Skeletal muscle cell (primary cell): Measurements from ENCODE around the gene B4GALT6.
"Not testable (repeated sequence)": the region's sequence is repeated elsewhere in the genome, so short reads cannot be mapped to it uniquely, and the experiment has no call there.

ENCODE experiments used
- DNase-seq: peaks from one replicate; pipeline ENCODE4 v3.0.0-alpha.2; 2010; ENCODE audit warnings: low read depth
- H3K4me3 ChIP-seq: 2 replicates; pipeline ENCODE4 v1.5.1; 2011; ENCODE audit warnings: low read depth, mild to moderate bottlenecking, control low read depth, low read length, moderate library complexity

B4GALT6 gene, protein sequence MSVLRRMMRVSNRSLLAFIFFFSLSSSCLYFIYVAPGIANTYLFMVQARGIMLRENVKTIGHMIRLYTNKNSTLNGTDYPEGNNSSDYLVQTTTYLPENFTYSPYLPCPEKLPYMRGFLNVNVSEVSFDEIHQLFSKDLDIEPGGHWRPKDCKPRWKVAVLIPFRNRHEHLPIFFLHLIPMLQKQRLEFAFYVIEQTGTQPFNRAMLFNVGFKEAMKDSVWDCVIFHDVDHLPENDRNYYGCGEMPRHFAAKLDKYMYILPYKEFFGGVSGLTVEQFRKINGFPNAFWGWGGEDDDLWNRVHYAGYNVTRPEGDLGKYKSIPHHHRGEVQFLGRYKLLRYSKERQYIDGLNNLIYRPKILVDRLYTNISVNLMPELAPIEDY

DNA sequence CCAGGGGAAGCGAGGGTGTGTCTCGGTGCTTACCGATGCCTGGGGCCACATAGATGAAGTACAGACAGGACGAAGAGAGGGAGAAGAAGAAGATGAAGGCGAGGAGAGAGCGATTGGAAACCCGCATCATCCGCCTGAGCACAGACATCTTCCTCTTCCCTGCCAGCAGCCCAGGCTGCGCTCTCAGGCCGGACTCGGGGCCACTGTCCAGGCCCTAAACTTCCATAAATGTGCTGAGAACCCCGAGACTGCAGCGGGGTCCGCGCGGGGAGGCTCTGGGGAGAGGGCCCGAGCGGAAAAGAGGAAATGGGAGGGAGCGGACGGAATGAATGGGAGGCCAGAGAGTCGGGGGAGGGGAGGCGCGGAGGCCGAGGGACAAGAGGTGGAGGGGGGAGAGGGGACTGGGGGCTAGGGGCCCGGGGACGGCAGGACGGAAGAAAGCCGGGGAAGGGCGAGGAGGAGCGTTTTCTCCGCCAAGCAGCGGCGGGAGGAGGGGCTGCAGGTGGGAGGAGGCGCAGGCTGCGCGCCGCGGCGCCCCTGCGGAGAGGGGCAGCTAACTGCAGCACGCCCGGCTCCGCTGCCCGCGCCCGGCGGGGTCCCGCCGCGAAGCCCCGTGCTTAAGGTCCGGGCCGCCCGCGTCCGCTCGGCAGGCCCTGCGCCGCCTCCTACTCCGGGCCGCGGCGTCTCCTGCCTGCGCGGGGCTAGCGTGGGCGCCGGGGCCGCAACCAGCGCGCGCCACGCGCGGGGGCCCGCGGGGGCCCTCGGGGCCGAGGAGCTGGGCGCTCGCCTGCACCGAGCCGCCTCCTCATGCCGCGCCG is at the start of gene B4GALT6:
TSS of gene B4GALT6 (minus strand) at position 303 of the 818 bp plus-strand sequence. CDS start at position 148, 155 bp downstream.
- no peak for DNase-seq
- H3K4me3 ChIP-seq = peak within 1 kb of the TSS; percentile 67

DNA sequence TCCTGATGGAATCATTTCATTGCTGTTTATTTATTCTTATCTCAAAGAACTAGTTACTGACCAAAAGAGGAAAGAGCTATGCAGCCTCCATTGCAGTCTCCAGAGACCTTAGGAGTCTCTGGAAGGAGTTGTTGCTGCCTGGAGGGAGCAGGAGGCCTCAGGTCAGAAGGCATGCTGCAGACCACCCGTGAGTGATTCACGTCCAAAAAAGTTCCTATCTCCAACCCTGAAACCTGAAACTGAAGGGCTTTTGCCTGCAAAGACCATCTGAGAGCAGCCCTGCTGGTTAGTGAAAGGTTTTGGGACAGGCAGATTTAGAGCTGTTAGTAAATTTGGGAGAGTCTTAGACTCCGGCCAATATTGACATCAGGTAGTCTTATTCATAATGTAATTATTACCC is 47.2 kb upstream of the B4GALT6 start:
- no peak for DNase-seq
- H3K4me3 ChIP-seq = no peak overlapping the region

DNA sequence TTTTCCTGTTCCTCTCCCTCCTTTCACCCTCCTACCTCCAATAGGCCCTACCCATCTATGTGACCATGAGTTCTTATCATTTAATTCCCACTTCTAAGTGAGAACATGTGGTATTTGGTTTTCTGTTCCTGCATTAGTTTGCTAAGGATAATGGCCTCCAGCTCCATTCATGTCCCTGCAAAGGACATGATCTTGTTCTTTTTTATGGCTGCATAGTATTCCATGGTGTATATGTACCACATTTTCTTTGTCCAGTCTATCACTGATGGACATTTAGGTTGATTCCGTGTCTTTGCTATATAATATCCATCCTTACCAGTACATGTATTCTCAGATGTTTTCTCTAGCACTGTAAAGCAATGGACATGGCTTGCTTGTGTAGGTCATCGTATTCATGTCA is 44.8 kb upstream of the B4GALT6 start:
- not testable (repeated sequence) for H3K4me3 ChIP-seq, DNase-seq

DNA sequence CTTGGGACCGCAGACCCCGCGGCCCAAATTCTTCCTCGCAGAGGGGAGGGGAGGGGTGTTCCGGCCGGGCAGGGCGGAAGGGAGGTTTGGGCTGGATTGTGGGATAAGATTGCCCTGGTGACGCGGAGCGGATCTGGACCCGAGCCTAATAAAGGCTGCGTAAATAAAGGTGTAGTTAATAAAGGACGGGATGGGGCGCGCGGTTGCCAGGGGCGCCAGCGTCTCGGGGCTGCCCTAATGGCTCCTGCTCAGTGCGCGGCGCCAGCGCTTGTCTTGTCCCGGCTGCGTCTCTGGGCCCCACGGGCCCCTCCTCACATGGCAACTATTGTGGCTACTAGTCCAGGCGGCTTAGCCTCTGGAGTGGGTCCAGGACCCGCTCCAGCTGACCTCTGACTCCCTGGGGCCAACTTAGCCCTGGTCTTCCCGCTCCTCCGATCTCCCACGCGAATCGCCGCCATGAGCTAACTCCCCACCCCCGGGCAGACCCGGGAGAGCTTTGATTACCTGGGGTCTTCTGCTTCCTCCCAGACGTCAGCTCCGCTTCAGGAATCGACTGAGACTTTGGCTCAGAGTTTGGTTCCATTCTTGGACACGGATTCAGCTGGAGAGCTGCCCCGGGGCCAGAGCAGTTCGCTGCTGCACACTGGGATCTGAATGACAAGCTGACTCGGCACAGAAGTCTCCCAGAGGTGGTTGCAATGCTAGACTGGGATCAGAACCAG is 39.8 kb upstream of the B4GALT6 start:
- DNase-seq = no peak
- H3K4me3 ChIP-seq = peak overlapping the region; percentile 53

DNA sequence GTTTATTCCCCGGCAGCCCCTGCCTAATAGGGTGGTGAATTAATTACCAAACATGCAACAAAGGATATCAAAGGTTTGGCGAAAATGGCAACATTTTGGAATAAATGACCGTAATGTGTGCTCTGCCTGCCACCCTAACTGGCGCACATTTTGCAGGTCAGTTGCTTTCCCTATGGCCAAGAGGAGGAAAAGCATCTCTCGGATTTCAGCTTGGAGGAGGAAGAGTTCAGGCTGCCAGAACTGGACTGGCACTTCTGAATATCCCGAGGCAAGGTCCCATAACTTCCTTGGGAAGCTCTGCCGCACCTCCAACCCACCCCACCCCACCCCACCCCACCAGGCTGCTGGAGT is 39.2 kb upstream of the B4GALT6 start:
- peak overlapping the region; percentile 53 for H3K4me3 ChIP-seq
- DNase-seq = no peak

DNA sequence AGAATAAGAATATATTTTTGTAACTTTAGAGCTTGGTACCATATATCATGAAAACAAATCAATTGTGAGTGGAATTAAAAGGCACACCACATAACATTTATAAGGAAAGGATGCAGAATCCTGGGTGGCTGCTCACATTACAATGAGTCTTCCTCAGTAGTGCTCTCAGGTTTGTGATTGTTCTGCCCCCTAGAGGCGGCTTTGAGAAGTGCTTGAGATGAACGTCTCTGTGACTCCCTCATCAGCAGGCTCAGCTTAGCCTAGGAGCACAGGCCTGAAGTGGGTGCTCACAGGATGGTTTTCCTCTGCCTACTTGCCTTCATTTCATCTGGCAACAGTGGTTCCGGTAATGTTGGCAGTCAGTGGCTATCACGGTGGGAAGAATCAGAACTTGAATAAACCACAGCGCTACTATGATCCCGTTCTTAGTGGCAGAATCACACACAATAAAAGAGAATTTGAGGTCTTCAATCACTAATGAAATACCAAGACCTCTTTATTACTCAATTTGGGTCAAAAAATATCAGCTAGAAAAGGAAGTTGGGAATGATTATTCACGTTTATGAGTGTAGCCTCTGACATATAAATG is 38.1 kb upstream of the B4GALT6 start:
- peak; percentile 25 for DNase-seq

DNA sequence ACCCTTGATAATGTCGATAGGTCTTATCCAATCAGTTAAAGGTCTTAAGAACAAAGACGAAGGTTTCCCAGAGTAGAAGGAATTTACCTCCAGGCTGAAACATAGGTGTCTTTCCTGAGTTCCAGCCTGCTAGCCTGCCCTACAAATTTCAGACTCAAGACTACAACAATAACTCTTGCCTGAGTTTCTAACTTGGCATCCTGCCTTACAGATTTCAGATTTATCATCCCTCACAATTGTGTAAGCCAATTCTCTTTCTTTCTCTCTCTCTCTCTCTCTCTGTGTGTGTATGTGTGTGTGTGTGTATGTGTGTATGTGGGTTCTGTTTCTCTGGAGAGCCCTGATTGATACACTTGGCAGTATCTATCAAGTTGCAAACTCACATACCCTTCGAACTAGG is 37.2 kb upstream of the B4GALT6 start:
- peak; percentile 9 for DNase-seq
- no peak overlapping the region for H3K4me3 ChIP-seq

More for the DNA sequence above, 38.1 kb upstream of the B4GALT6 start:
- no peak overlapping the region for H3K4me3 ChIP-seq

DNA sequence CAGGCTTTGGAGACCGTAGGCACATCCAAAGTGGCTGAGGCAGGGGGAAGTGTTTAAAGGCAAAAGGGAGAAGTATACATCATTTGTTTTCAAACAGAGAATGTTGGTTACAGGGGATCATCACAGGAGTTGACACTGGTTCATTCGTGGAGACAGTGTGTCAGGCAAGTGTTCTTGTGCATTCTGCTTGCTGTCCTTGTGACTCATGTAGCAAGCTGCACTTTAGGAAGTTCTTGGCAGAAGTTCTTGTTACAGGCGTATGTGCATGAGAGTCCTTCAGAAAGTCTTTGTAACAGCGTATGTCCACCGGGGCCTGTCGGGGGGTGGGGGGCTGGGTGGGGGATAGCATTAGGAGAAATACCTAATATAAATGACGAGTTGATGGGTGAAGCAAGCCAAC is 36.5 kb upstream of the B4GALT6 start:
- H3K4me3 ChIP-seq = no peak overlapping the region
- DNase-seq = peak; percentile 36

DNA sequence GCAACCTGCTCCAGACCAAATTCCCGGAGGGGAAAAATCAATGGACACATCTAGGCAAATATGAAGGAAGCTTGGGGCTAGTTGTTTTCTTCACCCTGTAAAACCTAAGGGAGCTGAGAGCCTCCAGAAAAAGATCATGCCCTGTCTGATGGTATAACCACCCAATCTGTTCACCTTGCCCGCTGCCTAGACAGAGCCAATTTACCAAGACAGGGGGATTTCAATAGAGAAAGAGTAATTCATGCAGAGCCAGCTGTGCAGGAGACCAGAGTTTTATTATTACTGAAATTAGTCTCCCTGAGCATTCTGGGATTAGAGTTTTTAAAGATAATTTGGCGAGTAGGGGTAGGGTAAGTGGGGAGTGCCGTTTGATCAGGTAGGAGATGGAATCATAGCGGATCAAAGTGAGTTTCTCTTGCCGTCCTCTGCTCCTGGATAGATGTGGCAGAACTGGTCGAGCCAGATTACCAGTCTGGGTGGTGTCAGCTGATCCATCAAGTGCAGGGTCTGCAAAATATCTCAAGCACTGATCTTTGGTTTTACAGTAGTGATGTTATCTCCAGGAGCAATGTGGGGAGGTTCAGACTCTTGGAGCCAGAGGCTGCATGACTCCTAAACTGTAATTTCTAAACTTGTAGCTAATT is 35.1 kb upstream of the B4GALT6 start:
- H3K4me3 ChIP-seq = no peak overlapping the region
- no peak for DNase-seq

DNA sequence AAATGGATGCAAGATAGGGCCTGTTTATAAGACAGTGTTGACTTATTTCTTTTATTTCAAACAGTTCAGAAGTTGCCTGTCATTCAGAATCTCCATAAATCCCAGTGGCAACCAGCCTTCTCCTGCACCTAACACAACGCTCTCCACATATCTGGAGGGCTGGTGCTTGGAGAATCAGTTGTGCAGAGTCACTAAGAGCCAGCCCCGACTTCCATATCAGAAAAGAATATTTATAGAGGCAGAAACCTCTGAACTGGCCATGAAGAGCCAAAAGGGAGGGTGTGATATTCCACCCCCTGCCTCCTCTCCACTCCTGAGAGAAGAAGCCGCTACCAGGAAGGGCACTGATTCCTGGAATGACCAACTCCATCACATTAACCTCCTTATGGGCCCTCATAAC is 34.0 kb upstream of the B4GALT6 start:
- H3K4me3 ChIP-seq = no peak overlapping the region
- no peak for DNase-seq

DNA sequence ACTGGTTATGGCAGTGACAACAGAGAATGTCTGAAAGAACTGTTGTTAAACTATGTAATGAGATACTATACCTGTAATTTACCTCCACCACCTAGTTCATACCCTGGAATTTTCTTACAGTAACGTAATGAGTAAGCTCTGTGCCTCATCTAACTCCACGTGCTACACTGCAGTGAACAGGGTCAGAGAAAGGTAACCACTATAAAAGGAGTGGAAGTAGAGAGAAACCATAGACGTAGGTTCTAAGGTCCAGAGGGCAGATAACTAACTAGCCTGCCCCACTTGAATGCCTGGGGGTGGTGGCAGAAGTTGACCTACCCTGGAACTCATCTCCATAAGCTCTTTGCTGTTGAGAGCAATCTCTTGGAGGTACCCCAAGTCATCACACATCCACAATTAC is 32.0 kb upstream of the B4GALT6 start:
- DNase-seq = no peak
- H3K4me3 ChIP-seq = no peak overlapping the region

DNA sequence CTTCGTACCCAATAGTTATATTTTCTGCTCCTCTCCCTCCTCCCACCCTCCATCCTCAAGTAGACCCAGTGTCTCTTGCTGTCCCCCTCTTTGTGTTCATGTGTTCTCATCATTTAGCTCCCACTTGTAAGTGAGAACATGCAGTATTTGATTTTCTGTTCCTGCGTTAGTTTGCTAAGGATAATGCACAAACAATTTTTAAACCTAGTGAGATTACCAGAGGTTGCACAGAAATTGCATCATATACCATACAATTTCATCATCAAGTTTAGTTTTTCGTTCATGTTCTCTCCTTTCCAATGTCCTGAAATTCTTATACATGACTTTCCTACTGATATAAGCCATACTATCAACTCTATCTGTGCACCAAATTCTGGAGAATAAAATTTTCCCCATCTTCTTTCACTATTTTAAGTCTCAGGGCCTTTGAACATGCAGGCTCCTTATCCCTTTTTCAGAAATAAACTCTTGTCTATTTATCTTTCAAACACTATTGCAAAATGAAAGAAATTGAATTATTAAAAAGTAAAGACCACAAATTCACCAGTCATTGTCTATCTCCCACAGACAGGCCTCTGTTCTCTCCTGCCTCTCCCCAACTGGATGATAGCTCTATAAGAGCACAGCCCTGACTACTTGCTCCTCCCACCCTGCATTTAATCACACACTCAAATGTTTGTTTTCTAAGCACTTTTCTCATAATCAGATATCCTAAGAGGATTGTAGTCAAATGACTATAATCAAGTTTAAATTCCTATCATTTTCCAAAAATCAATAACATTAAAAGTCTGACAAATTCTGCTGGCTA is 27.2 kb upstream of the B4GALT6 start:
- no peak overlapping the region for H3K4me3 ChIP-seq

DNA sequence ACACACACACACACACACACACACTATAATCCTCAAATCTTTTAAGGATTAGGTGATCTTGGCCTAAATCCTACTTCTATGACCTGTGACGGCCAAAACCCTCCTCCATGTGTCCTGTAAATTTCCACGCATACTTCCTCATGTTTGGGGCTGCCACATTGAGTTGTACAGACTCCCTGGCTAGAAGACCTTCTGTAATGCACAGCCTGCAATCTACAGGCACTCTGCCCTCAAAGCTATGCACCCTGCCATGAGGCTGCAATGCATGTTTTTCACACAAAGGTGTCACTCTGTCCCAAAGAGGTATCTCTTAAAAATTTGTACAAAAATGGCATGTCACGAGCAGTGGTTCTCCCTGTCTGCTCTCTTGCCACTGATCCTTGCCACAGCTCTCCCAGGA is 26.4 kb upstream of the B4GALT6 start:
- H3K4me3 ChIP-seq = no peak overlapping the region
- DNase-seq = no peak

More for the DNA sequence above, 27.2 kb upstream of the B4GALT6 start:
- no peak for DNase-seq

DNA sequence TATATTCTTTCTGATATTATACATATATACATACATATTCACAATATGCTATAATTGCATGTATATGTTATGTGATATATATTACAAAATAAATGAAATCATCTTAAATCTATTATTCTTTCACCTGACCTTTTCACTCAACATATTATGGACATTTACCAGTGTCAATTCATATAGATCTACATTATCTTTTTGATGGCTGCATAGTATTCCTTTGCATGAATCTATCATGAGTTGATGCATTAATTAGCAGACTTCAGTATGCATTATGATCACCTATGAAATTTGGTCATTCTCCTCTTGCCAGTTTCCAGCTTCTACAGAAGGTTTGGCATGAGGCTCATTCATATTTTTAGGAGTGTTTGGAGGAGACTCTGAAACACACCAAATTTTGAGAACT is 23.4 kb upstream of the B4GALT6 start:
- H3K4me3 ChIP-seq = no peak overlapping the region
- no peak for DNase-seq

DNA sequence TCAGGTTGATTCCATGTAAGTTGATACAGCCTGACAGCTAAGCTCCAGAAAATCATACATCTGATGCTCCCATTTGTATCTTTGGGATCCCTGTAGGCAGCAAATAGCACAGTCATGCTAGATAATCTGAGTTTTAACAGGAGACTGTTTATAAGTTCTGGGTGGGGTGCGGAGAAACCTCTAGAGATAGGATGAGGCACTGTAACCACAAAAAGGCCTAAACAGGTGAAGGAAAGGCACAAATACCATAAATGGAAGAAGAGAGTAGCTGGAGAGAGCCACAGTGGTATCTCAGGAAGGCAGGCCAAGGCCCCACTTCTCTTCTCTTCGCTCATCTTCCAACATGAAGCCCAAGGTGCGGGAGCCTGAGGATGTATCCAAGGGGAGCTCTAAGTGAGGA is 18.1 kb upstream of the B4GALT6 start:
- no peak overlapping the region for H3K4me3 ChIP-seq
- DNase-seq = no peak

DNA sequence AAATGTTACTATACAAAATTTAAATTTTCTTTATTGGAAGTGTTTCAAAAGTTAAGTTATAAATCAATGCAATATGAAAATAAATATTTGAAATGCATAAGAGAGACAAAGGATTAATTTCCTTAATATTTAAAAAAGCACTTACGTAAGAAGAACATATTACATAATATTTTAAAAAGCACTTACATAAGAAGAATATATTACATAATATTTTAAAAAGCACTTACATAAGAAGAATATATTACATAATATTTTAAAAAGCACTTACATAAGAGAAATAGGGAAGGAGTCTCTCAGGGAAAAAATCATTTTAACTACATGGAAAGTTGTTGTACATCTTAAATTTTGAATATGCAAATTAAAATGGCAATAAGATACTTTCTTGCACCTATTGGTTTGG is 17.4 kb upstream of the B4GALT6 start:
- no peak for DNase-seq
- H3K4me3 ChIP-seq = no peak overlapping the region

DNA sequence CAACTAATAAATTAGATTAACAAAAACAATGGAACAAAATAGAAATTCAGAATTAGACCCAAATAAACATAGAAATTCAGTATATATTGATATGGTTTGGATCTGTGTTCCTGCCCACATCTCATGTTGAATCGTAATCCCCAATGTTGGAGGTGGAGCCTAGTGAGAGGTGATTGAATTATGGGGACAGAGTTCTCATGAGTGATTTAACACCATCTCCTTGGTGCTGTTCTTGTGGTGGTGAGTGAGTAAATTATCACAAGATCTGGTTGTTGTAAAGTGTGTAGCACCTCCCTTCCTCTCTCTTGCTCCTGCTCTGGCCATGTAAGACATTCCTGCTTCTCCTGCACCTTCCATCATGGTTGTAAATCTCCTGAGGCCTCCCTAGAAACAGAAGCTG is 16.6 kb upstream of the B4GALT6 start:
- DNase-seq = no peak
- no peak overlapping the region for H3K4me3 ChIP-seq
